HCT116 (cell line): ENCODE data around the gene FXYD2. TPM values are rescaled to one million over a fixed set of nuclear protein-coding genes. Genes with fewer than 3 reads are reported as not detected.

Source experiments
- ATAC-seq: fragments of 200-7000 bp; cut with Tn5 transposase; 2 replicates; pipeline ENCODE4 v1.9.1; 2020; ENCODE audit warnings: mild to moderate bottlenecking, moderate library complexity
- BruUV-seq: library from RNA; stranded (reverse); fragments of 400-500 nt; replicated peaks from 2 replicates; lab custom pipeline; 2021; lab: Mats Ljungman, UMichigan
- CTCF ChIA-PET: fragments of 300-600 bp; sonication (Branson Sonifier 250); formaldehyde crosslinking; loops from one replicate; lab custom pipeline; 2021; ENCODE audit warnings: antibody characterized with exemption; lab: Charles Lee
- POLR2A ChIA-PET: fragments of 300-600, 350-600 bp; sonication (Branson Sonifier 250); formaldehyde crosslinking; loops from one replicate; lab custom pipeline; 2021; ENCODE audit warnings: antibody characterized with exemption; lab: Charles Lee
- RAD21 ChIA-PET, 2 experiments: fragments of 300-600 bp; sonication (Branson Sonifier 250); formaldehyde crosslinking; loops; one replicate each; lab custom pipeline; 2023; ENCODE audit warnings: low total read pairs in 2 of 2; ENCODE audit not compliant: uncharacterized antibody in 2 of 2, unreplicated experiment in 2 of 2, low non-redundant PET in 1 of 2; lab: Charles Lee
- DNase-seq: peaks from one replicate; pipeline ENCODE4 v3.0.0-alpha.2; 2010; ENCODE audit warnings: low read depth, low spot score
- H2AFZ ChIP-seq: fragments of 200-600 bp; shearing (Covaris generic), sonication (generic); 2 replicates; pipeline ENCODE4 v1.6.1; 2017; ENCODE audit warnings: low read depth, mixed run types, mixed read lengths, antibody characterized with exemption, low read length; ENCODE audit not compliant: poor library complexity, severe bottlenecking
- H3K27ac ChIP-seq: 2 replicates; pipeline ENCODE4 v1.5.1; 2012; ENCODE audit warnings: low read depth, low read length
- H3K27me3 ChIP-seq: fragments of 200-600 bp; sonication (generic); 2 replicates; pipeline ENCODE4 v1.6.1; 2016; ENCODE audit warnings: mixed run types, low read length, mixed read lengths; ENCODE audit not compliant: insufficient read depth
- H3K36me3 ChIP-seq, 2 experiments: fragments of 200-500 bp in 1 of 2; fragments of 200-600 bp in 1 of 2; sonication (Bioruptor generic) in 1 of 2; sonication (generic) in 1 of 2; 2 replicates each; pipeline versions ENCODE4 v1.5.1 to v1.6.1; 2014 to 2016; ENCODE audit warnings: low read length in 2 of 2, inconsistent platforms in 1 of 2, mixed read lengths in 1 of 2, mixed run types in 1 of 2; ENCODE audit not compliant: insufficient read depth in 2 of 2, control insufficient read depth in 1 of 2
- H3K4me1 ChIP-seq, 2 experiments: fragments of 200-600 bp in 1 of 2; sonication (generic) in 1 of 2; 2 replicates each; pipeline versions ENCODE4 v1.5.1 to v1.6.1; 2012 to 2017; ENCODE audit warnings: low read length in 2 of 2, inconsistent platforms in 1 of 2, mild to moderate bottlenecking in 1 of 2, mixed read lengths in 1 of 2, mixed run types in 1 of 2, moderate library complexity in 1 of 2; ENCODE audit not compliant: insufficient read depth in 2 of 2, control insufficient read depth in 1 of 2
- H3K4me2 ChIP-seq: fragments of 200-600 bp; sonication (generic); 2 replicates; pipeline ENCODE4 v1.6.1; 2017; ENCODE audit warnings: mixed run types, low read length, mixed read lengths
- H3K4me3 ChIP-seq, 2 experiments: fragments of 200-600 bp in 1 of 2; sonication (generic) in 1 of 2; replicated peaks in 1 of 2; 2 replicates each; pipeline ENCODE4 v1.5.1; 2011 to 2016; ENCODE audit warnings: low read length in 2 of 2, control low read depth in 1 of 2, low read depth in 1 of 2, mild to moderate bottlenecking in 1 of 2, mixed read lengths in 1 of 2, mixed run types in 1 of 2
- H3K79me2 ChIP-seq: fragments of 200-600 bp; sonication (generic); 2 replicates; pipeline ENCODE4 v1.6.1; 2017; ENCODE audit warnings: mild to moderate bottlenecking, mixed run types, low read length, moderate library complexity, mixed read lengths; ENCODE audit not compliant: insufficient read depth
- H3K9ac ChIP-seq: fragments of 200-600 bp; sonication (generic); 2 replicates; pipeline ENCODE4 v1.6.1; 2016; ENCODE audit warnings: low read length, mixed read lengths
- H3K9me2 ChIP-seq: fragments of 200-600 bp; sonication (generic), shearing (Covaris generic); 2 replicates; pipeline ENCODE4 v1.6.1; 2017; ENCODE audit warnings: mixed run types, mild to moderate bottlenecking, moderate library complexity; ENCODE audit not compliant: insufficient read depth
- H3K9me3 ChIP-seq, 2 experiments: fragments of 200-500 bp in 1 of 2; fragments of 200-600 bp in 1 of 2; sonication (Bioruptor generic) in 1 of 2; sonication (generic) in 1 of 2; 2 replicates each; pipeline ENCODE4 v1.6.1; 2014 to 2017; ENCODE audit warnings: low read length in 2 of 2, mixed read lengths in 2 of 2, inconsistent platforms in 1 of 2, low read depth in 1 of 2, mild to moderate bottlenecking in 1 of 2, mixed run types in 1 of 2, moderate library complexity in 1 of 2; ENCODE audit not compliant: control insufficient read depth in 1 of 2, insufficient read depth in 1 of 2
- H4K20me1 ChIP-seq: fragments of 200-600 bp; sonication (generic), shearing (Covaris generic); 2 replicates; pipeline ENCODE4 v1.6.1; 2017; ENCODE audit warnings: mixed run types, mild to moderate bottlenecking, moderate library complexity; ENCODE audit not compliant: insufficient read depth
- CEBPB ChIP-seq: IDR thresholded peaks from 2 replicates; pipeline ENCODE4 v1.6.1; 2012; ENCODE audit warnings: low read depth
- EGR1 ChIP-seq: IDR thresholded peaks from 2 replicates; pipeline ENCODE4 v1.6.1; 2012; ENCODE audit warnings: low read depth
- ELF1 ChIP-seq: IDR thresholded peaks from 2 replicates; pipeline ENCODE4 v1.6.1; 2012; ENCODE audit warnings: low read depth, borderline replicate concordance
- EZH2phosphoT487 ChIP-seq: fragments of 200-600 bp; IDR thresholded peaks from 2 replicates; pipeline ENCODE4 v1.6.1; 2018; ENCODE audit warnings: antibody characterized with exemption, borderline replicate concordance
- FOSL1 ChIP-seq: IDR thresholded peaks from 2 replicates; pipeline ENCODE4 v1.6.1; 2012; ENCODE audit warnings: low read depth
- JUND ChIP-seq: IDR thresholded peaks from 2 replicates; pipeline ENCODE4 v1.6.1; 2012
- POLR2A ChIP-seq: IDR thresholded peaks from 2 replicates; pipeline ENCODE4 v1.7.0; 2011; ENCODE audit warnings: borderline replicate concordance; ENCODE audit not compliant: insufficient read depth, insufficient read length; ENCODE audit errors: extremely low read depth
- POLR2AphosphoS5 ChIP-seq: IDR thresholded peaks from 2 replicates; pipeline ENCODE4 v1.6.1; 2011; ENCODE audit warnings: mild to moderate bottlenecking, low read depth, low read length, moderate library complexity
- RAD21 ChIP-seq: IDR thresholded peaks from 2 replicates; pipeline ENCODE4 v1.6.1; 2012; ENCODE audit warnings: low read depth, mild to moderate bottlenecking
- SIN3A ChIP-seq: IDR thresholded peaks from 2 replicates; pipeline ENCODE4 v1.6.1; 2012; ENCODE audit warnings: low read depth
- SP1 ChIP-seq: IDR thresholded peaks from 2 replicates; pipeline ENCODE4 v1.6.1; 2012; ENCODE audit warnings: low read depth
- SRF ChIP-seq: IDR thresholded peaks from 2 replicates; pipeline ENCODE4 v1.6.1; 2012; ENCODE audit warnings: low read depth
- TCF7L2 ChIP-seq: IDR thresholded peaks from 2 replicates; pipeline ENCODE4 v1.7.0; 2011; ENCODE audit warnings: borderline replicate concordance, inconsistent platforms; ENCODE audit not compliant: insufficient read depth, insufficient read length; ENCODE audit errors: extremely low read depth
- YY1 ChIP-seq: IDR thresholded peaks from 2 replicates; pipeline ENCODE4 v1.6.1; 2011; ENCODE audit warnings: low read length, low read depth, moderate library complexity, mild to moderate bottlenecking; ENCODE audit not compliant: insufficient replicate concordance; ENCODE audit errors: extremely low read depth
- ZFX ChIP-seq: fragments of 450-650 bp; IDR thresholded peaks from 2 replicates; pipeline ENCODE4 v1.6.1; 2017
- ZNF274 ChIP-seq: fragments of 200-500 bp; sonication (Bioruptor generic); IDR thresholded peaks from 2 replicates; pipeline ENCODE4 v1.6.1; 2014; ENCODE audit warnings: mild to moderate bottlenecking, low read depth, low read length, inconsistent platforms
- intact Hi-C: fragments of 100-400 bp; cut with micrococcal nuclease; formaldehyde crosslinking; loops from 2 replicates; pipeline ENCODE4 v1.10.0; 2022
- total RNA-seq: library from RNA; stranded (reverse); gene quantifications from one replicate; pipeline ENCODE4 v1.2.1, GENCODE V29; 2021; ENCODE audit not compliant: unreplicated experiment
- TF ChIP-seq, protein P1 (sequence below), 3 experiments: fragments of 200-600 bp in 1 of 3; sonication (generic) in 1 of 3; IDR thresholded peaks in 2 of 3; conservative IDR thresholded peaks in 1 of 3; 2 replicates each; pipeline ENCODE4 v1.5.1; 2012 to 2017; ENCODE audit warnings: low read depth in 2 of 3, low read length in 2 of 3, antibody characterized with exemption in 1 of 3, borderline replicate concordance in 1 of 3, control low read depth in 1 of 3, mild to moderate bottlenecking in 1 of 3, mixed read lengths in 1 of 3, mixed run types in 1 of 3, moderate library complexity in 1 of 3; ENCODE audit not compliant: insufficient read depth in 1 of 3
- TF ChIP-seq, protein P2 (sequence below): IDR thresholded peaks from 2 replicates; pipeline ENCODE4 v1.6.1; 2012; ENCODE audit warnings: low read depth
- TF ChIP-seq, protein P3 (sequence below): IDR thresholded peaks from 2 replicates; pipeline ENCODE4 v1.6.1; 2012
- TF ChIP-seq, protein P4 (sequence below): IDR thresholded peaks from 2 replicates; pipeline ENCODE4 v1.6.1; 2011; ENCODE audit warnings: mild to moderate bottlenecking, low read length, moderate library complexity; ENCODE audit not compliant: insufficient replicate concordance; ENCODE audit errors: extremely low read depth

Gene FXYD2
- total RNA-seq, 1 experiment from 2014 or later, result 0.52 TPM

DNA sequence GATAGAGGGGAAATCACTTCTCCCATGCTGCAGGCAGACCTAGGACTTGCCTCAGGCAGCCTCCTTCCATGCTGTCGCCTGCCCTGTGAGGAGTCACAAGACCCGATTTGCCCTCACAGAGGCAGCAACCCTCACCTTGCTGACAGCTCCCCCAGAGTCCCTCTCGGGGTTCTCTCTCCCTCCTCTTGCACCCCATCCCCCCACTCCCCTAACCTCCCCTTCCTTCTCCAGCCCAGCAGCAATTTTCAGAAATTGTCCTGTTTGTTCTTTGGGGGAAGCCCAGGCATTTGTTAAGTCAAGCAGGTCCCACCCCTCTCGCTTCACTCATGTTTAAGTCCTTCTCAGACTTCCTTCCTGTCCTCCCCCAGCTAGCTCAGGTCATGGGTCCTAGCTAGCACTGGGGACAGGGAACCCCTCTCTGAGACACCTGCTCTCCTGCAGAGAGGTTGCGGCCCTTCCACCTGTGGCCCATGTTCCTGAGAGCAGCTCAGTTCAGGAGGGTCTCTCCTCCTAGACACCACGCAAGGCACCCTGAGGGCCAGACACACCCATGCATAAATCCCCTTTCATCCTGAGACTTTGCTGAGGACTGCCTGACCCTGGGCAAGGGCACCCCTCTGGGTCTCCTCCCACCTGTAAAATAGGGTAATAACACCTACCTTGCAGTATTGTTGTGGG is 6.3 kb upstream of the FXYD2 start:
- ATAC-seq, result no peak
- intact Hi-C loops, result no loop called here
- no TSS peak for BruUV-seq
- Histone ChIP-seq H3K4me1 (peaks cover 9 to 20% of the 10 kb centered on the region in 2 experiments), H3K9ac (no peak overlapping the region), H3K79me2 (no peaks in the 10 kb centered on the region), H3K27me3 (no peaks in the 10 kb centered on the region), H3K4me2 (no peak overlapping the region)
- ChIA-PET POLR2A (no interaction called here), CTCF (no interaction called here)
- DNase-seq, result no peak
- TF ChIP-seq ZFX (no peak), POLR2A (no peak), FOSL1 (no peak), YY1 (no peak), TCF7L2 (no peak), SIN3A (no peak), RAD21 (no peak), JUND (no peak), ZNF274 (no peak), CEBPB (no peak), EZH2phosphoT487 (no peak), SP1 (no peak), POLR2AphosphoS5 (no peak), EGR1 (no peak), SRF (no peak), ELF1 (no peak)
- TF ChIP-seq, protein P1, sequence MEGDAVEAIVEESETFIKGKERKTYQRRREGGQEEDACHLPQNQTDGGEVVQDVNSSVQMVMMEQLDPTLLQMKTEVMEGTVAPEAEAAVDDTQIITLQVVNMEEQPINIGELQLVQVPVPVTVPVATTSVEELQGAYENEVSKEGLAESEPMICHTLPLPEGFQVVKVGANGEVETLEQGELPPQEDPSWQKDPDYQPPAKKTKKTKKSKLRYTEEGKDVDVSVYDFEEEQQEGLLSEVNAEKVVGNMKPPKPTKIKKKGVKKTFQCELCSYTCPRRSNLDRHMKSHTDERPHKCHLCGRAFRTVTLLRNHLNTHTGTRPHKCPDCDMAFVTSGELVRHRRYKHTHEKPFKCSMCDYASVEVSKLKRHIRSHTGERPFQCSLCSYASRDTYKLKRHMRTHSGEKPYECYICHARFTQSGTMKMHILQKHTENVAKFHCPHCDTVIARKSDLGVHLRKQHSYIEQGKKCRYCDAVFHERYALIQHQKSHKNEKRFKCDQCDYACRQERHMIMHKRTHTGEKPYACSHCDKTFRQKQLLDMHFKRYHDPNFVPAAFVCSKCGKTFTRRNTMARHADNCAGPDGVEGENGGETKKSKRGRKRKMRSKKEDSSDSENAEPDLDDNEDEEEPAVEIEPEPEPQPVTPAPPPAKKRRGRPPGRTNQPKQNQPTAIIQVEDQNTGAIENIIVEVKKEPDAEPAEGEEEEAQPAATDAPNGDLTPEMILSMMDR (IDR thresholded peaks at IDR 0.05 in 2 of 3, conservative IDR thresholded peaks at IDR 0.05 in 1 of 3; ENCODE audit: borderline replicate concordance in 1 of 3, insufficient read depth in 1 of 3, low read depth in 2 of 3, low read length in 2 of 3), result no peak
- TF ChIP-seq, protein P2, sequence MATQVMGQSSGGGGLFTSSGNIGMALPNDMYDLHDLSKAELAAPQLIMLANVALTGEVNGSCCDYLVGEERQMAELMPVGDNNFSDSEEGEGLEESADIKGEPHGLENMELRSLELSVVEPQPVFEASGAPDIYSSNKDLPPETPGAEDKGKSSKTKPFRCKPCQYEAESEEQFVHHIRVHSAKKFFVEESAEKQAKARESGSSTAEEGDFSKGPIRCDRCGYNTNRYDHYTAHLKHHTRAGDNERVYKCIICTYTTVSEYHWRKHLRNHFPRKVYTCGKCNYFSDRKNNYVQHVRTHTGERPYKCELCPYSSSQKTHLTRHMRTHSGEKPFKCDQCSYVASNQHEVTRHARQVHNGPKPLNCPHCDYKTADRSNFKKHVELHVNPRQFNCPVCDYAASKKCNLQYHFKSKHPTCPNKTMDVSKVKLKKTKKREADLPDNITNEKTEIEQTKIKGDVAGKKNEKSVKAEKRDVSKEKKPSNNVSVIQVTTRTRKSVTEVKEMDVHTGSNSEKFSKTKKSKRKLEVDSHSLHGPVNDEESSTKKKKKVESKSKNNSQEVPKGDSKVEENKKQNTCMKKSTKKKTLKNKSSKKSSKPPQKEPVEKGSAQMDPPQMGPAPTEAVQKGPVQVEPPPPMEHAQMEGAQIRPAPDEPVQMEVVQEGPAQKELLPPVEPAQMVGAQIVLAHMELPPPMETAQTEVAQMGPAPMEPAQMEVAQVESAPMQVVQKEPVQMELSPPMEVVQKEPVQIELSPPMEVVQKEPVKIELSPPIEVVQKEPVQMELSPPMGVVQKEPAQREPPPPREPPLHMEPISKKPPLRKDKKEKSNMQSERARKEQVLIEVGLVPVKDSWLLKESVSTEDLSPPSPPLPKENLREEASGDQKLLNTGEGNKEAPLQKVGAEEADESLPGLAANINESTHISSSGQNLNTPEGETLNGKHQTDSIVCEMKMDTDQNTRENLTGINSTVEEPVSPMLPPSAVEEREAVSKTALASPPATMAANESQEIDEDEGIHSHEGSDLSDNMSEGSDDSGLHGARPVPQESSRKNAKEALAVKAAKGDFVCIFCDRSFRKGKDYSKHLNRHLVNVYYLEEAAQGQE, result no peak
- TF ChIP-seq, protein P3, sequence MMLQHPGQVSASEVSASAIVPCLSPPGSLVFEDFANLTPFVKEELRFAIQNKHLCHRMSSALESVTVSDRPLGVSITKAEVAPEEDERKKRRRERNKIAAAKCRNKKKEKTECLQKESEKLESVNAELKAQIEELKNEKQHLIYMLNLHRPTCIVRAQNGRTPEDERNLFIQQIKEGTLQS, result no peak
- TF ChIP-seq, protein P4, sequence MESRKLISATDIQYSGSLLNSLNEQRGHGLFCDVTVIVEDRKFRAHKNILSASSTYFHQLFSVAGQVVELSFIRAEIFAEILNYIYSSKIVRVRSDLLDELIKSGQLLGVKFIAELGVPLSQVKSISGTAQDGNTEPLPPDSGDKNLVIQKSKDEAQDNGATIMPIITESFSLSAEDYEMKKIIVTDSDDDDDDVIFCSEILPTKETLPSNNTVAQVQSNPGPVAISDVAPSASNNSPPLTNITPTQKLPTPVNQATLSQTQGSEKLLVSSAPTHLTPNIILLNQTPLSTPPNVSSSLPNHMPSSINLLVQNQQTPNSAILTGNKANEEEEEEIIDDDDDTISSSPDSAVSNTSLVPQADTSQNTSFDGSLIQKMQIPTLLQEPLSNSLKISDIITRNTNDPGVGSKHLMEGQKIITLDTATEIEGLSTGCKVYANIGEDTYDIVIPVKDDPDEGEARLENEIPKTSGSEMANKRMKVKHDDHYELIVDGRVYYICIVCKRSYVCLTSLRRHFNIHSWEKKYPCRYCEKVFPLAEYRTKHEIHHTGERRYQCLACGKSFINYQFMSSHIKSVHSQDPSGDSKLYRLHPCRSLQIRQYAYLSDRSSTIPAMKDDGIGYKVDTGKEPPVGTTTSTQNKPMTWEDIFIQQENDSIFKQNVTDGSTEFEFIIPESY, result no peak
- TF ChIP-seq, all 23 proteins: peak for 0
- H3K9me2 ChIP-seq, result no peaks in the 10 kb centered on the region
- RAD21 ChIA-PET, result no interaction called here
- H3K4me3 ChIP-seq, result no peak overlapping the region
- no peak overlapping the region for H2AFZ ChIP-seq
- no peaks in the 10 kb centered on the region for H3K36me3 ChIP-seq
- H3K27ac ChIP-seq, result no peak overlapping the region
- no peaks in the 10 kb centered on the region for H4K20me1 ChIP-seq
- no peaks in the 10 kb centered on the region for H3K9me3 ChIP-seq
